Endometrial microvascular endothelial cells (primary cell): ENCODE results near the gene FARP1. TPM values are rescaled to one million over a fixed set of nuclear protein-coding genes. Genes with fewer than 3 reads are reported as not detected.

ENCODE experiments used
- in situ Hi-C: cut with HindIII; loops from 2 replicates; pipeline ENCODE4 v1.10.0; 2017; ENCODE audit warnings: low sequenced_read_pairs, low pct_unique_long_range_greater_than_20kb; ENCODE audit errors: inconsistent ontology term
- total RNA-seq: library from RNA; depleted of rRNA; stranded (reverse); fragments of >200 nt; gene quantifications from one replicate; pipeline ENCODE4 v1.2.3, GENCODE V29; 2015; ENCODE audit errors: inconsistent ontology term

The FARP1 gene
- total RNA-seq, 1 donor from 2014 or later, result 67.3 TPM

DNA sequence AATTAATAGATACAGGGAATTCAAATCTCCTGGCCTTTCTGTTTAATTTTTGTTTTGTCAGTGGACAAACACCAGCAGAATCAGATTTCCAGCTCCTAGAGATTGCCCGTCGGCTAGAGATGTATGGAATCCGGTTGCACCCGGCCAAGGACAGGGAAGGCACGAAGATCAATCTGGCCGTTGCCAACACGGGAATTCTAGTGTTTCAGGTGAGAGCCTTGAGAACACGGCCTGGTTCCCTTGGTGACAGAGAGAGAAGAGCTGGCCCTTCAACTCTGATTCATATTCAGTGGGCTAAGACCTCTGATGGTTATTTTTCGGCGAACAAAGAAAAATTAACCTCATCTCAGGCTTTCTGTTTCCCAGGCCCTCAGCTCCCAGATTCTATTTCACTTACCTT lies 242.7 kb downstream of the FARP1 start:
- in situ Hi-C loops, result no loop called here

DNA sequence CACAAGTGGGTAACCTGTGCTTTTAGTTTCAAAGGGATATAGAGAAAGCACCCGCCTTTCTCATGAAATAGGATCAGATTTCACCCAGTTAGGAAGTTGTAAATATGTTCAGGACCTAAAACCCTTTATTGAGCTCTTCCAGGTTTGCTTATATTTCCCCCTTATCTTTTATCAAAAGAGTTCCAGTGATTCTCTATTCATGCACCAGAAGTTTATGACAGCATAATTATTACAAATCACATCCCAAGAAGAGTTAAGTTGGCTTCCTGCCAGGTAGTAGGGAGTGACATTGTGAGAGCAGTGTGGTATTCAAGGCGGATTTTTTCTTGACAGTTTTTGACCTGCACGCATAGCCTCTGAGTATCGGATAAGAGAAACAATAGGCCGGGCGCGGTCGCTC lies 243.7 kb downstream of the FARP1 start:
- in situ Hi-C loops, result no loop called here

DNA sequence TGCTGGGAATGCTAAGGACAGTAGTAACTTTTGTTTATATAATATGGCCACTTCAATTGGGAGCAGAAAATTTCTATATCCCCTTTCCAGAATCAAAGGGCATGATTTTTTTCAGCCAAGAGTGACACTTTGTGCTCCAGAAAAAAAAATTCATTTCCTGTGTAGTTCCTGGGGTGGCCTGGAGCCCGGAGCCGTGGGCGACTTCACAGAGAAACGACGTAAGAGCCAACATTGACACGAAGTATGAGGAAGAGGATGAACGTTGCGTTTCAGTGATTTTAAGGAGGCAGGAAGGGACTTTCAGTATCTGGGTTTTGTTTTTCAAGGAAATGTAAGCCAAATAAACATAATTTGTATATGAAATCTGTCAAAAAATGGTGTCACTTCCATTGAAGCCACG lies 246.4 kb downstream of the FARP1 start:
- in situ Hi-C loops, result no loop called here

DNA sequence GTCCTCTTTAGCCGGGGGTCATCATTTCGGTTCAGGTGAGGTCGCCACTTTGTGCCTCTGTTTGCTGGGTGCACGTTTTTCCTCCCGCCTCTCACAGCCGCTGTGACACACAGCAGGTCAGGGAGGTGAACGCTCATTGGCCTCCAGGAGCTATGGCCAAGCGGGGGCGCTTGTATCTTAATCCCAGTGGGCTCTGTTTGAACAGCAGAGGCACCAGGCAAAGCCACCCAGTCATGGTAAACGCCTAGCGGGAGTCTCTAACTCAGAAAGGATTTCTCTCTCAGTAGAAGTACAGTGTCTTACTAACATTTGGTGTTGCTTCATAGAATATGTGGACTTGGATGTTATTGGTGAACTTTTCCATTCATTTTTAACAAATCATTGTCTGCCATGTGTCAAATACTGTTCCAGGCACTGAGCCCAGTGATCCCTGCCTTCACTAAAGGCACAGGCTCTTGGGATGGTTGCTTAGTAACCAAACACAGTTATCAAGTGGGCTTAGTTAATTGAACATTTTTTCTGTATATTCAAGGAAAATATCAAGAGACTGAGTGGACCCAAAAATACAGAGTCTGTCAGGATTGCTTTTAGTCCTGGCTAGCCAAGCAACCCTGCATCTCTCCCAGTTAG lies 247.3 kb downstream of the FARP1 start:
- in situ Hi-C loops, result no loop called here

DNA sequence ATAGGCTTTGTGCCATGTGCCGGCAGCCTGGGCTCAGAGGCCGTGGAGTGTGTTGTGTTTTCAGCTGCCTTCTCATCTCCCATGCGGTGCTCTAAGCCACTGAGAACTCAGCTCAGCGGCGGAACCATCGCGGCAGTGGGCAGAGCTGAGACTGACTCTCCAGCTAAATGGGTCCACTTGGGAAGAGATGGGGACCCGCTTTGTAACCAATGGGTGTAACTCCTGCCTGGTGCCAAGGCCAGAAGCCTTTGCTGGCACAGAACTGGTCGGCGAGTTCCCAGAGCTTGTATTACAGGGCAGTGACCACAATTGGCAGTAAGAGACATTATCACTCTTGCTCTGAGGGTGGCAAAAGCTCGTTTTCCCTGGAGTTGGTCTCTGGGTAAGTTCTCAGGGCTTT lies 251.0 kb downstream of the FARP1 start:
- in situ Hi-C loops, result no loop called here

DNA sequence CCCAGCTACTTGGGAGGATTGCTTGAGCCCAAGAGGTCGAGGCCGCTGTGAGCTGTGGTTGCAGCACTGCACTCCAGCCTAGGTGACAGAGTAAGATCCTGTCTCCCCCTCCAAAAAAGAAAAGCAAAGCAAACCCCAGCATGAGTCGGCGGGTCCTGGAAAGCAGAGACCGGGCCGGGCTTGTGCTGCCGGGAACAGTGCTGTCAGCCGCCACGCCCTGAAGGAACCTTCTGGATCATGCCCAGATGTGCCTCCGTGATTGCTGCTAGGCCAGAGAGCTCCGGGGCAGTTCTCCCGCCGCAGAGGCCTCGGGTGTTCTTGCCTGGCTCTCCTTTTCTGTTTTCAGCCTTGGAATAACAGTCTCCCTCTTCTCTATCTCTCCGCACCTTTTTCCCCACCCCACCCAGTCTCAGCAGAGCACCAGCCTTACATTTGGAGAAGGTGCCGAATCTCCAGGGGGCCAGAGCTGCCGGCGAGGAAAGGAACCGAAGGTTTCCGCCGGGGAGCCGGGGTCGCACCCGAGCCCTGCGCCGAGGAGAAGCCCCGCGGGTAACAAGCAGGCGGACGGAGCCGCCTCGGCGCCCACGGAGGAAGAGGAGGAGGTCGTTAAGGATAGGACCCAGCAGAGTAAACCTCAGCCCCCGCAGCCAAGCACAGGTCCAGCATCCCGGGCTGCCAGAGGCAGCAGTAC lies 252.1 kb downstream of the FARP1 start:
- in situ Hi-C loops, result no loop called here

DNA sequence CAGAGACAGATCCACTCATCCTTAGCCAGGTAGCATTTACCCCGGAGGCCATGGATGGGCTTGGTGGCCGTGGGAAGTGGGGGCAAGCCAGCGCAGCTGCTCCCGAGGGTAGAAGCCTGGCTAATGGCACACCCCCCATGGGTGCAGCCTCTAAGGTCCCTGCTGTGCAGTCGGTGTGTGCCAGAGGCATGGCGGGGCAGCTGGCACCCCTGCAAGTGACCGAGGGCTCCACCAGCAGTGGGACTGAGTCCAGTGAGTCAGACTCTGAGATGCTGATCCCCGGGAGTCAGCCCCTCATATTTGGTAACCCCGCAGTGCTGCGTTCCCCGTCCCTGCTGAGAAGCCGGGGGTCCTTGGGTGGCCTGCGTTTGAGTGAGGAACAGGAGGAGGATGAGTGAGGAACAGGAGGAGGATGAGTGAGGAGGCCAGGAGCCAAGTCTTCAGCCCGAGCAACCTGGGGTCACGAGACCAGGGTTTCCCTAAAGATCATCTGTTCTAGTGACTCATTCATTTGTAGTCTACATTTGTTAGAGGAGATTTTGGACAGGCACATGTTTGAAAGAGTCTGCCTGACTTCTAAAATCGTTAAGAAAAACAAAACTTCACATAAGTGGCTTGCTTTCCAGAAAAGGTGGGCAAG lies 253.3 kb downstream of the FARP1 start:
- in situ Hi-C loops, result no loop called here

DNA sequence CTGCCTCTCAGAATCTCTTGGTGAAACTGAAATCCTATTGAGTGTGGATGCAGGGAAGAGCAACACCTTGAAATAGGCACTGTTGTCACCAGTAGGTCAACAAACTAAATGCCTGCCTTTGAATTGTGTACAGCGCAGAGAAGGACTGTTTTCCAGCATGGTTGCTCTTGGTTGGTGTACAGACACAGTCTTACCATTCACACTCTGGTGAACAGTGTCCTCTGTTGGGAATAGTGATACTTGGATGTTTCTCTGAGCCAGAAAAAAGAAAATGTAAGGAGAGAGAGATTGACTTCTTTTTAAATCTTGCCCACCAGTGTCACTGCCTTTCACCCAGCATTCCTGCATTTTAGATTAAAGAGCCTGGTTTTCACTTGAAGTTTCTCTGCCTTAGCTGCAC lies 254.3 kb downstream of the FARP1 start:
- in situ Hi-C loops, result no loop called here

DNA sequence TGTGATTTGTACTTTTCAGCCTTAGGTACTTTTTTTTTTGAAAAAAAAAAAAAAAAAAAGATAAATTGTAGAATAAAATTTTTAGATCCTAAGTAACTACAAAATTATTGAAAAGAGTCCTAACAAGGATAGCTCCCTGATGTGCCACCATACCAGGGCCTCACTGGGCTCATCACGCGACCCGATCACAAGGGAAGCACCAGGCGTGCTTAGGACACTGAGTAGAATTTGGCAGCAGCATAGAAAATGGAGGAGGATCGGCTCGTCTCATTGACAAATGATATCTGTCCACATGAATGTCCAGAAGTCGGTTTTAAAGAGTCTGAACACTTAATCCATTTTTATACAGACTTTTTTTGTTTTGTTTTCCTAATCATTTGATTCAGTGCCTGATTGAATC lies 255.0 kb downstream of the FARP1 start:
- in situ Hi-C loops, result no loop called here

DNA sequence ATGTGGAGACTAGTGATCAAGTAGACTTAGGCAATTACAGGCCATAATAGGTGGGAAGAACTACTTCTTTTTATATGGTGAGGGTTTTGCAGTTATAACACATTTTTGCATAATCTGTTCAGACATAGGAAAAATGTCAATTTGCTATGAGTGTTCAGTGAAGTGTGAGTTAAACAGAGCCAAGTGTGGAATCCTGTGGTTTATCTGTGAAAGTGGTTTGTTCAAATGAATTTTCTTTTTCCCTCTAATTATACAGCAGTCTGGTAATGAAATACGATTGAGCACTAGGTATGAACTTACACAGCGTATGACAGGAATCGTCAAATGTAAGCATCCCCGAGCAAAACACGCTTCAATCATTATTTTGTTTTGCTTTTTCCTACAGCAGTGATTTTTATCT lies 255.7 kb downstream of the FARP1 start:
- in situ Hi-C loops, result no loop called here

DNA sequence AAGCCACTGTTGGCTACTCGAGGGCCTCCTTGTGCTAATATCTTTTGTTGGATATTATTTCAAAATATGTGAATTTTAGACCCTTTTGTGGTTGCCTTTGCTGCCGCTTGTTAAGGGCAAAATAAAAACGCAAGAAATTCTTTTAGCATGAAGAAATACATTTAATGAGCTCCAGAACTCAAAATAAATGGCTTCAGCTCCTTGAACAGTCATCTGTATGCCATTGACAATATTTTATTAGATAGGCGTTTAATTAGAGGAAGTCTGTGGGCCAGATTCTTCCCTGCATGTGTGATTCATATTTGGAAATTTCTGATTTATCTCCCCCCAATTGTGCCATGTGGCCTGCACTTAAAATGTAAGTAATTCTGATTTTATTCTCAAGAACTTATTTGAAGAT lies 256.9 kb downstream of the FARP1 start:
- in situ Hi-C loops, result loop anchor here (25.0 kb wide), 1 partner anchor 262 kb away; the partner anchor contains the start of gene FARP1

DNA sequence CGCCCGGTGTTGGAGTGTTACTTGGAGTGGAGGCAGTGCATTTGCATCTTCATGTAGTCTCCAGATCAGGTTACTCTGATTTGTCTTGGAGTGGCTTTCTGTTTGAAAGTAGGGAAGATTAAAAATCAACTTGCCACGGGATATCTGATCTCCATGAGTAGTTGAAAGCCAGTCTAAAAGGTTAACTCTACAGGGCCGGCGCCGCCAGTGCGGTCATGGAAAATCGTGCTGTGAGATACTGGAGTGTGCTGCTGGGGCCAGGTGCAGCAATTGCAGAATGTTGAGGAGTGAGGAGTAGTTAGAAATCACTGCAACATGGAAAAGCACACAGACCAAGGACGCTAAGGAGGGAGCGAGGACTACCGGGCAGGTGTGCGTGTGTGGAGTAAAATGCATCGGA lies 259.0 kb downstream of the FARP1 start:
- in situ Hi-C loops, result loop anchor here (25.0 kb wide), 1 partner anchor 265 kb away; the partner anchor contains the start of gene FARP1

DNA sequence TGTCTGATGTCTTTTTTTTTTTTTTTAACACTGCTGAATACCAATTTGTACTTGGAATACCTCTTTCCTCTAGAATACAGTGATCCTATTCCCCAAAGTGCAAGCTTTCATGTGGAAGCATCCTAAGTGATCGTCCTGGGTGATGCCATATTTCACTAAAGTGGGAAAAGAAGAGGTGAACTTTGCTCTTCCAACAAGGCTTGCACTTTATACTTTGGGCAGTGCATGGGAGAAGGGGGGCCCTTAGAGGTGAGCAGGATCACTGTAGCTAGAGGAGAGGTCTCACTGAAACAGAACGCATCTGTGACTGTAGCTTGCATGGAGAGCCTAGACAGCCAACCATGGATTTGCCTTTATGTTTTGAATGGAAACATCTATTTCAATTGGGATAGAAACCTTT lies 260.2 kb downstream of the FARP1 start:
- in situ Hi-C loops, result loop anchor here (25.0 kb wide), 1 partner anchor 266 kb away; the partner anchor contains the start of gene FARP1

DNA sequence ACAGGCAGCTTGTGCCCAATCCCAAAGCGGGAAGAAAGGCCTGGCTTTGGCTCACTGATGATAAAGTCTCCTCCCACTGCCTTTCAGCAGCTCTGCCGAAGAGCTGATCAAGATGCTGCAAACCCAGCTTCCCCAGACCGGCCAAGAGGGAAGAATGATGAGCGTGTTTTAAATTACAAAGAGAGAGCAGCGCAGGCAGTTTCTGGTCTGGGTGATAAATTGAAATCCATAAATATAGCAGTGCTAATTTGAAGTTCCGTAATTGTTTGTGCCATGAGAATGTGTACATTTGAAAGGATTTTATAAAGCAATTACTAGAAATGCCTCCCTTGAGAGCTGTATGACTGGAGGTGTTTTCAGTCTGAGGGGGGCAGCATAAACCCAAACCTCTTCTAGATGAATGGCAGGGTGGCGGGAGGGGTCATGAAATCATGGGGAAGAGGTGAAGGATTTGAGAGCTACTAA lies 262.2 kb downstream of the FARP1 start:
- in situ Hi-C loops, result loop anchor here (25.0 kb wide), 1 partner anchor 268 kb away; the partner anchor contains the start of gene FARP1

DNA sequence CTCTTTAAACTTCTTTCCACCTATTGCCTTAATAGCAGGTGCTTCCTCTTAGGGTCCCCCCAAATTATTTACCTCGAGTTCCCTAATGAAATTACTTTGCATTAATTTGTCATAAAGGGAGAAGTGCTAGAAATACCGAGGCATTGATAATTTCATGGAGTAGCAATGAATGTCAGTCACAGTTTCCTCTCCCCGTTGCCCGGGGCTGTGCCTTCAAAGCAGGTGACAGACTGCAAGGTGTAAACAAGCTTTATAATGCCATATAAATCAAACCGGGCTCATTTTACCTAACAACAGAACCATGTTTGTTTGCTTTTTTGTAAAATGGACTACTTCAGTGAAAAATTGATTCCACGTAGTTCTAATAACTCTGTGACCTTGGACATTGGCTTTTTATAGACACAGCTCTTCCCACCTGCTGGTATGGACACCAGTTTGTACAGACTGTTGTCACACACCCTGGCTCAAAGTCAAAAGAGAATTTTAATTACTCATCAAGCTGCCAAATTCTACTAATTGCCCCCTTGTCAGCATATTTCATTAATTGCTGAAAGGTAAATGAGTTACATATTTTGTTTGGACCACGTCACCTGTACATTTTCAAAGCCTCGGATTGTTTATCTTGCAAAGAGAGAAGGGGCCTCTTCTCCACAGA lies 262.9 kb downstream of the FARP1 start:
- in situ Hi-C loops, result loop anchor here (25.0 kb wide), 1 partner anchor 269 kb away; the partner anchor contains the start of gene FARP1

DNA sequence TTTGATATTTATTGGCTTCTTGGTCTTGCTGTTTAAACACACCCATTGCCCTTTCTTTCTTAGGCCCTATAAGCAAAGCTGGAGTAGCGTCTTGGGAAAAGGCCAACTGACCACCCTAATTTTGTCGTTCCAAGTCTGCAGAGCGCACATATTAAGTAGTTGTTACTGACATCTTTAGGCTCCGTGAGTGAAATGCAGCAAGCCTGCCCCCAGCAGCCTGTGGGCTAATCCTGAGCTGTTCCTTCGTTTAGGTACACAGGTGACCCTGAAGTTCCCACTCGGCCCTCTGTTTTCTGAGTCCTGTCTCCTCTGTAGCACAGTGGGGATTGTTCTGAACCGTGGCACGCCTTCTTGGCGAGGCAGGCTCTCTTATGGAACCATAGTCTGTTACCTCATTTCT lies 263.5 kb downstream of the FARP1 start:
- in situ Hi-C loops, result loop anchor here (25.0 kb wide), 1 partner anchor 269 kb away; the partner anchor contains the start of gene FARP1

DNA sequence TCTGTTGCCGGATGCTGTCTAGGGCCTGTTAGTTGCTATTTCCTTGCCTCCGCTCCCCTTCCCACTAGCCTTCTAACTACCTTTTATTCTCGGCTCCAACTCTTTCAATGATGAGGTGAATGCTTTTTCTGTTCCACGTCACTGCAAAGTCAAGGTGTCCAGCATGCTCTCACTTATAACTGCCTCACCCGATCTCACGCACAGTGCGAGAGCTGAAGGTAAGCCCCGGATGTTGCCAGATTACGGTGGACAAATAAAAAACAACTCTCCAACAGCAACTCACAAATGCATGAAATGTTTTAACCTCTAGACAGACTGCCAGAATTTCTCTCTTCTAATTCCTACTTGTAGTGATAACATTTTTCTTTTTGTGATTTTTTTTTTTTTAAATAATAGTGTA lies 264.1 kb downstream of the FARP1 start:
- in situ Hi-C loops, result loop anchor here (25.0 kb wide), 1 partner anchor 270 kb away; the partner anchor contains the start of gene FARP1

DNA sequence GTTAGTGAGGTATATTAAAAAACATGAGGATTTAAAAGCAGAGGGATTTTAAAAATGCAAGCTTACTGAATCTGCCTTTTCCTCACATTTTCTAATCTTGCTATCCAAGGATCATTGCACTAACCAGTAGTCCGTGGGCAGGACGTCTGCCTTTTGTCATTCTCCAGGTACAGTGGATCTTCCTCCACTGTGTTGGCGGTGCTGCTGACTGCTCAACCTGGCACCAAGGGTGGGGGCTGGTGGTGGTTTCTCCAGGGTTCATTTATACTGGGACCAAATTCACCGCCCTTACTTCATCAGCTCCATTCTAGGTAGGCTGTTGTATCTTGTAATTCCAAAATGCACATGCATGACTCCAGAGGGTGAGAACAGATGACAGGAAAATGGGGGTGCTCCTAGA lies 264.7 kb downstream of the FARP1 start:
- in situ Hi-C loops, result loop anchor here (25.0 kb wide), 1 partner anchor 270 kb away; the partner anchor contains the start of gene FARP1

DNA sequence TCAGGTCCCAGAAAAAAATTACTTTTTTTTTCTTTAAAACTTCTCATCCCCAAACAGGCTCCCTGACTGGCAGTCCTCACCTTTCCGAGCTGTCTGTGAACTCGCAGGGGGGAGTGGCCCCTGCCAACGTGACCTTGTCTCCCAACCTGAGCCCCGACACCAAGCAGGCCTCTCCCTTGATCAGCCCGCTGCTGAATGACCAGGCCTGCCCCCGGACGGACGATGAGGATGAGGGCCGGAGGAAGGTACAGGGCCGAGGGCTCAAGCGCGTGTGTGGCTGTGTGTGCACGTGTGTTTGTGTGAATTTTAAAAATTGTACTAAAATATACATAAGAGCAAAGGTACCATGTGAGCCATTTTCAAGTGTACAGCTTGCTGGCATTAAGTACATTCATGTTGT lies 266.4 kb downstream of the FARP1 start:
- in situ Hi-C loops, result loop anchor here (25.0 kb wide), 1 partner anchor 272 kb away; the partner anchor contains the start of gene FARP1
